Medulla oblongata (tissue), 1 donor: ENCODE data around the gene LRRFIP2.
A peak's percentile ranks its signal among the peaks of the same experiment; 100 is the strongest.

ENCODE experiments used
- DNase-seq: peaks from one replicate; pipeline ENCODE4 v3.0.0-alpha.2; 2015; ENCODE audit errors: extremely low spot score

The LRRFIP2 gene

GRCh38 chr3:37026851-37027250 is 147.5 kb downstream of the LRRFIP2 start:
- no peak for DNase-seq

- DNase-seq = no peak
These were observed 148.6 kb downstream of the LRRFIP2 start for GRCh38 chr3:37025561-37026335.

GRCh38 chr3:37024820-37025405 is 149.5 kb downstream of the LRRFIP2 start:
- DNase-seq = peak; percentile 52

- no peak for DNase-seq
These were observed 150.3 kb downstream of the LRRFIP2 start for GRCh38 chr3:37024092-37024491.

DNA sequence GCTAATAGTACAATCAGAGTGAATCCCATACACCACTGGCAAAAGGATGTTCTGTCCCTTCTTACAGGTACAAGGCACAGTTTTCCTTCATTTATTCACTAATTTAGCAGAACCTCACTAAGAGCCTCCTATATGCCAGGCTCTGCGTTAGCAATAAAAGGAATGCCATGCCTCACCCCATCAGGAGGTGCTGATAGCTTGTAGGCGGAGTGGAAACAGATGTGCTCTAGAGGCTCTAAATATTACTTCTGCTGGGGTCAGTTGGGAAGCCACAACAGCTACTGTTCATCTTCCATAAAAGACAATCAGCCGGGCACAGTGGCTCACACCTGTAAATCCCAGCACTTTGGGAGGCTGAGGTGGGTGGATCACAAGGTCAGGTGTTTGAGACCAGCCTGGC is 156.7 kb downstream of the LRRFIP2 start:
- DNase-seq = no peak

DNA sequence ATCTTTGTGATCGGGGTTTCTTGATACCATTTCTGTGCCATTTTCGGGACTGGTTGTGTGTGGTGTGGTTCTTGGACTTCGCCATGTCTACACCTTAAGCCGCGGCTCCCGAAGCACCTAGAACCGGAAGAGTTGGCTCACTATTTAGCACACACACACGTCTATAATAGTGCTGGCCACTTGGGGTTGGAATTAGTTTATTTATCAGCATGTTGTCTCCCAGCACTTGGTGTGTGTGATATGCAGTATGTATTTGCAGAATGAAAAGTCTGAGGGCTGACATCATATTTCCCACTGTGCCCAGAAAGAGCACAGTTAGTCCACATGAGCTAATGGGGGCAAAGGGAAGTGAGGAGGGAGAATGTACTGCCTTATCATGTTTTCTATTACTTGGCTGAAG is 157.5 kb downstream of the LRRFIP2 start:
- no peak for DNase-seq

GRCh38 chr3:37015642-37016041 is 158.7 kb downstream of the LRRFIP2 start:
- no peak for DNase-seq

- no peak for DNase-seq
These were observed 159.8 kb downstream of the LRRFIP2 start for GRCh38 chr3:37014620-37015019.
